ENCODE measurements around the gene CAPN15. TPM values are rescaled to one million over a fixed set of nuclear protein-coding genes. Genes with fewer than 3 reads are reported as not detected.

The CAPN15 gene
- total RNA-seq, 1 donor from 2014 or later, result 56.1 TPM

DNA sequence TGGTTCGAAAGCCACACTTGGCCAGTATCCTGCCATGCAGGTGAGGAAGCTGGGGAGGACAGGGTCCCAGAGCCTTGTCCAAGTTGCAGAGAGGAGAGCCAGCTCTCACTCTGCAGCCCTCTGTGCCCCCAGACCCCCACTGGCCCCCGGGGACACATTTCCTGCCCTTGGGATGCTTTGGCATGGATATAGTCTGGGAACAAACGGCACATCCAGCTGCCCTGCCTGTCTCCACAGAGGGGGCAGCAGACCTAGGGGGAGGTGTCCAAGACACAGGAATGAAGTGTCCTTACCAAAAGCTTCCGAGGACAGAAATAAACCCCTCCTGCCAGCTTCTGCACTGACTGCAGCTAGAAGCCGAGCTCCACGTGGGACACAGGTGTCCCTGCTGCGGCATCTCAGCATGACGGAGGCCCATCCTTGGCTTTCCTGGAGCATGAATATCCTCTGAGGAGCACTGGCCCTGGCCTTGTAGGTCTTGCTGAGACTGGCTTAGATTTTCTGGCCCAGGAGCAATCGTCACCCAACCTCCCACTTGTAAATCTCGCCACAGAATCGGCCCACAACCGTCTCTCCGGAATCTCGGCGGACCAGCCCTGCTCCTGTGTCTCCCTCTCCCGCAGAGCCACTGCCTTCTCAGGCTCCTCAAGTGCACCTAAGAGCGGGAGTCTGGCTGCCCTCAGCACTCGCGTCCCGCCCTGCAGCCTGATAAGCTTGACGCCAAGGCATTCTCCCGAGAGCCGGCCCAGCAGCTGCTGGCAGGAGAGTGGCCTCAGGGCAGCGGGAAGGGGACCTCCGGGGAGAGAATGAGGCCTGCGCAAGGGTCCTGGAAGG lies 1.1 kb upstream of the CAPN15 start:
- Mint-ChIP-seq H3K27ac (ENCODE audit: unreplicated experiment) (peak overlapping the region; percentile 97), H3K4me3 (ENCODE audit: unreplicated experiment) (peak overlapping the region; percentile 93), H3K4me1 (ENCODE audit: low read depth, unreplicated experiment) (peaks cover 16% of the 10 kb centered on the region), H3K36me3 (ENCODE audit: unreplicated experiment) (no peaks in the 10 kb centered on the region), H3K9me3 (ENCODE audit: unreplicated experiment) (peaks cover 23% of the 10 kb centered on the region), H3K27me3 (ENCODE audit: unreplicated experiment) (peaks cover 16% of the 10 kb centered on the region)
- TF ChIP-seq, protein P1, sequence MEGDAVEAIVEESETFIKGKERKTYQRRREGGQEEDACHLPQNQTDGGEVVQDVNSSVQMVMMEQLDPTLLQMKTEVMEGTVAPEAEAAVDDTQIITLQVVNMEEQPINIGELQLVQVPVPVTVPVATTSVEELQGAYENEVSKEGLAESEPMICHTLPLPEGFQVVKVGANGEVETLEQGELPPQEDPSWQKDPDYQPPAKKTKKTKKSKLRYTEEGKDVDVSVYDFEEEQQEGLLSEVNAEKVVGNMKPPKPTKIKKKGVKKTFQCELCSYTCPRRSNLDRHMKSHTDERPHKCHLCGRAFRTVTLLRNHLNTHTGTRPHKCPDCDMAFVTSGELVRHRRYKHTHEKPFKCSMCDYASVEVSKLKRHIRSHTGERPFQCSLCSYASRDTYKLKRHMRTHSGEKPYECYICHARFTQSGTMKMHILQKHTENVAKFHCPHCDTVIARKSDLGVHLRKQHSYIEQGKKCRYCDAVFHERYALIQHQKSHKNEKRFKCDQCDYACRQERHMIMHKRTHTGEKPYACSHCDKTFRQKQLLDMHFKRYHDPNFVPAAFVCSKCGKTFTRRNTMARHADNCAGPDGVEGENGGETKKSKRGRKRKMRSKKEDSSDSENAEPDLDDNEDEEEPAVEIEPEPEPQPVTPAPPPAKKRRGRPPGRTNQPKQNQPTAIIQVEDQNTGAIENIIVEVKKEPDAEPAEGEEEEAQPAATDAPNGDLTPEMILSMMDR (IDR thresholded peaks at IDR 0.05; ENCODE audit: partially characterized antibody, unreplicated experiment), result no peak
- DNase-seq, result peak; percentile 80

DNA sequence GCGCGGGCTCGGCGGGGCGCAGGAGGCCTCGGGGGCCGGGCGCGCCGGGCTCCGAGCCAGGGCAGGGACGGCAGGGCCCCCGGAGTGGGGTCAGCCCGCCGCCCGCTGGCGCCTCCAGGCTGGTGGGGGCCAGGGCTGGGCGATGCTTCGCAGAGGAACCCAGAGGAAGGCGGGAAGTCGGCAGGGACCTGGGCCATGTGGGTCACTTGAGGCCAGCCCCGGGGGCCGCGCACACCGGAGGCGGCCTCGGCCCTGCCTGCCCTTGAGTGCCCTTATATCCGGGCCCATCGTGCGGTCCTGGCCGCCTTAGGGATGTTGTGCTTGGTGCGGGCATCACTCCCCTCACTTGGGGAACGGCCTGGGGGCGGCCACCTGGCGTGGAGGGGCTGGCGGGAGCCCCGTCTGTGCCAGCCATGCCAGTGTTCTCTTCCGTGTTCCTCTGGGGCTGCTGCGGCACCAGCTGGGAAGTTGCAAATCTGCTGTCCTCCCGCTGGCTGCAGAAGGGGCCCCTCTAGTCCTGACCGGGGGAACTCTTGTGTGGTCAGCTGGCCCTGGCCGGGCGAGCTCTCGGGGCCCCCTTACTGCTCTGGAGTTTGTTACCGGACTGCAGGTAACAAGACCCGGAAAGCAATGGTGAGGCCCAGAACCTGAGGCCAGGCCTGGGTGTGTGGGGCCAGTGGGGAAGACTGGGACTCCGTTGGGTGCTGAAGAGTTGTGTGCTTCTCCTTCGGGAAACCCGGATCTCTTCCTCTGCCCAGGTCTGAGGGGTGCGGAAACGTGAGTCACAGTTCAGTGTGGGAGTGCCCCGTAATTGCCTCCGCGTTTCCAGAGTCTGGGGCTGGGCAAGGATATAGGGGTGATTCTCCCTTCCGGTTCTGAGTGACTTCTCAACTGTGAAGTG lies 849 bp downstream of the CAPN15 start:
- peaks cover 17% of the 10 kb centered on the region for H3K9me3 Mint-ChIP-seq (ENCODE audit: unreplicated experiment)
- no peaks in the 10 kb centered on the region for H3K36me3 Mint-ChIP-seq (ENCODE audit: unreplicated experiment)
- peak; percentile 51 for DNase-seq
- peaks cover 10% of the 10 kb centered on the region for H3K27me3 Mint-ChIP-seq (ENCODE audit: unreplicated experiment)
- peaks cover 16% of the 10 kb centered on the region for H3K4me1 Mint-ChIP-seq (ENCODE audit: low read depth, unreplicated experiment)
- peak overlapping the region; percentile 43 for H3K27ac Mint-ChIP-seq (ENCODE audit: unreplicated experiment)
- TF ChIP-seq, protein P1 (IDR thresholded peaks at IDR 0.05; ENCODE audit: partially characterized antibody, unreplicated experiment), result no peak
- peak overlapping the region; percentile 88 for H3K4me3 Mint-ChIP-seq (ENCODE audit: unreplicated experiment)

- Mint-ChIP-seq H3K9me3 (ENCODE audit: unreplicated experiment) (peaks cover 11% of the 10 kb centered on the region), H3K4me3 (ENCODE audit: unreplicated experiment) (peak overlapping the region; percentile 88), H3K4me1 (ENCODE audit: low read depth, unreplicated experiment) (peaks cover 16% of the 10 kb centered on the region), H3K27ac (ENCODE audit: unreplicated experiment) (peak overlapping the region; percentile 43), H3K36me3 (ENCODE audit: unreplicated experiment) (no peaks in the 10 kb centered on the region), H3K27me3 (ENCODE audit: unreplicated experiment) (peaks cover 10% of the 10 kb centered on the region)
- TF ChIP-seq, protein P1 (IDR thresholded peaks at IDR 0.05; ENCODE audit: partially characterized antibody, unreplicated experiment), result no peak
- no peak for DNase-seq
Observed at GRCh38 chr16:529012-529575, 1.6 kb downstream of the CAPN15 start.

DNA sequence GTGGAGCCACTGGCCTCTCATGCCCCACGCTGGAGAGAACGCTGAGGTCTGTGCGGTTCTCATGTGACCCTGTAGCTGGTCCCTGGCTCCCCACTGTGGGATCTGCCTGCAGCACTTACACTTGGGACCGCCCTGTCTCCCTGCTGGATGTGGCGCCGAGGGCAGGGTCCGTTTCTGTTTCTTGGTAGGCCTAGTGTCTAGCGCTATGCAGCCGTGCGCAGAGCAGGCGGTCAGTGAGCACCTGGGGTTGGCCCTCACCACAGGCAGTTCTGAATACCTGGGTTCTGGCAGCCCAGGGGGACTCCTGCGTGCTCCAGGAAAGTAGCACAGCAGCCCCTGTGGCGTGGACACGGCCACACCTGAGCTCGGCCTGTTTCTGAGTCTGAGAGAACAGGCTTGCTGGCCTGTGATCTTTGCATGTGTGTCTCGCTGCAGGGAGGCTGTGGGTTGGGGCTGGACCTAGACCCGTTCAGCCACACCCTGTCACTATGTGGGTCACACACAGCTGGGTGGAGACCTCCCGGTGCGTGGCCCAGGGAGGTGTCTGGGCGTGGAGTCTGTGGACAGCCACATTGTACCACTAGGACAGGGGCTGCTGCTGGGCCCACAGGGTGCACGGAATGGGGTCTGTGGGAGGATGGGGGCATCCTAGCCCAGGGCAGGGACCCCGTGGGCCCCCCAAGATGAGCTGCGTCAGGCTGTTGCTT lies 2.8 kb downstream of the CAPN15 start:
- Mint-ChIP-seq H3K27me3 (ENCODE audit: unreplicated experiment) (peaks cover 10% of the 10 kb centered on the region), H3K4me1 (ENCODE audit: low read depth, unreplicated experiment) (peaks cover 16% of the 10 kb centered on the region), H3K4me3 (ENCODE audit: unreplicated experiment) (peak overlapping the region; percentile 78), H3K9me3 (ENCODE audit: unreplicated experiment) (peaks cover 9% of the 10 kb centered on the region), H3K36me3 (ENCODE audit: unreplicated experiment) (no peaks in the 10 kb centered on the region), H3K27ac (ENCODE audit: unreplicated experiment) (peak overlapping the region; percentile 59)
- TF ChIP-seq, protein P1 (IDR thresholded peaks at IDR 0.05; ENCODE audit: partially characterized antibody, unreplicated experiment), result no peak
- no peak for DNase-seq
